ENCODE measurements around the gene NDUFB5. TPM values are rescaled to one million over a fixed set of nuclear protein-coding genes. Genes with fewer than 3 reads are reported as not detected.

NDUFB5 gene
- polyA plus RNA-seq, 1 experiment = 80.0 TPM

GRCh38 chr3:179673523-179673922 is 68.9 kb downstream of the NDUFB5 start:
- no peaks in the 10 kb centered on the region for H3K9me3 ChIP-seq (ENCODE audit: control insufficient read depth, insufficient read depth, low read length)
- TF ChIP-seq CTCF (IDR thresholded peaks at IDR 0.05; ENCODE audit: low read depth, low read length) = no peak
- ChIA-PET CTCF (no interaction called here), POLR2A (no interaction called here)
- no peak overlapping the region for H3K4me3 ChIP-seq (ENCODE audit: low read depth, low read length)
- no peak for DNase-seq (ENCODE audit: low read depth, low spot score)
- H3K27ac ChIP-seq (ENCODE audit: low read depth, low read length) = no peak overlapping the region
- H3K27me3 ChIP-seq (ENCODE audit: control insufficient read depth, insufficient read depth, low read length) = no peaks in the 10 kb centered on the region

DNA sequence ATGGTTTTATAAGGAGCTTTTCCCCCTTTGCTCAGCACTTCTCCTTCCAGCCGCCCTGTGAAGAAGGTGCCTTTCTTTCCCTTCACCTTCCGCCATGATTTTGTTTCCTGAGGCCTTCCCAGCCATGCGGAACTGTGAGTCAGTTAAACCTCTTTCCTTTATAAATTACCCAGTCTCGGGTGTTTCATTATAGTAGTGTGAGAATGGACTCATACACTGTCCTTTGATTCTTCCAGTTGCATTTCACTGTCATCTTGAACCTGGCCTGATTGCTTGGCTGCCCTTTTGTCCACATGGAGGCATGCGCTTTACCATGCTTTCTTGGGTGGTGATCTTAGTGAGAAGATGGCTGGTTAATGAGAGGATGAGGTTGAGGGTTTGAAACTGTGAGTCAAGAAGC is 71.5 kb downstream of the NDUFB5 start:
- Histone ChIP-seq H3K27ac (ENCODE audit: low read depth, low read length) (no peak overlapping the region), H3K9me3 (ENCODE audit: control insufficient read depth, insufficient read depth, low read length) (no peaks in the 10 kb centered on the region), H3K27me3 (ENCODE audit: control insufficient read depth, insufficient read depth, low read length) (no peaks in the 10 kb centered on the region), H3K4me3 (ENCODE audit: low read depth, low read length) (no peak overlapping the region)
- no peak for DNase-seq (ENCODE audit: low read depth, low spot score)
- TF ChIP-seq CTCF (IDR thresholded peaks at IDR 0.05; ENCODE audit: low read depth, low read length) = no peak
- ChIA-PET POLR2A (no interaction called here), CTCF (no interaction called here)

Small RNA genes within 50 kb of the gene (small RNA-seq; reads per million reads assigned to genes)
- gene AC090425.1 (ENCODE audit: insufficient read length, low read depth) (not detected), gene RF01210 (ENCODE audit: insufficient read length, low read depth) (not detected)

Other genes starting within 250 kb of the NDUFB5 start
- 71.6 and 88.5 TPM in 2 replicates for gene GNB4, start 153.3 kb upstream of the NDUFB5 start, polyA plus RNA-seq (2011; rRNA removed)
- gene ACTL6A, start 41.9 kb upstream of the NDUFB5 start, polyA plus RNA-seq (2011; rRNA removed) = 55.3 and 67.5 TPM in 2 replicates
- 65.0 and 87.9 TPM in 2 replicates for gene MRPL47, start 156 bp upstream of the NDUFB5 start, polyA plus RNA-seq (2011; rRNA removed)
- 13.2 and 15.2 TPM in 2 replicates for gene USP13, start 48.2 kb downstream of the NDUFB5 start, polyA plus RNA-seq (2011; rRNA removed)

Data from AG04450 (cell line).